Measurements from ENCODE around the gene ACBD4.

GRCh38 chr17:45111850-45112249 is 23.6 kb upstream of the ACBD4 start:
- TF ChIP-seq, protein P1, sequence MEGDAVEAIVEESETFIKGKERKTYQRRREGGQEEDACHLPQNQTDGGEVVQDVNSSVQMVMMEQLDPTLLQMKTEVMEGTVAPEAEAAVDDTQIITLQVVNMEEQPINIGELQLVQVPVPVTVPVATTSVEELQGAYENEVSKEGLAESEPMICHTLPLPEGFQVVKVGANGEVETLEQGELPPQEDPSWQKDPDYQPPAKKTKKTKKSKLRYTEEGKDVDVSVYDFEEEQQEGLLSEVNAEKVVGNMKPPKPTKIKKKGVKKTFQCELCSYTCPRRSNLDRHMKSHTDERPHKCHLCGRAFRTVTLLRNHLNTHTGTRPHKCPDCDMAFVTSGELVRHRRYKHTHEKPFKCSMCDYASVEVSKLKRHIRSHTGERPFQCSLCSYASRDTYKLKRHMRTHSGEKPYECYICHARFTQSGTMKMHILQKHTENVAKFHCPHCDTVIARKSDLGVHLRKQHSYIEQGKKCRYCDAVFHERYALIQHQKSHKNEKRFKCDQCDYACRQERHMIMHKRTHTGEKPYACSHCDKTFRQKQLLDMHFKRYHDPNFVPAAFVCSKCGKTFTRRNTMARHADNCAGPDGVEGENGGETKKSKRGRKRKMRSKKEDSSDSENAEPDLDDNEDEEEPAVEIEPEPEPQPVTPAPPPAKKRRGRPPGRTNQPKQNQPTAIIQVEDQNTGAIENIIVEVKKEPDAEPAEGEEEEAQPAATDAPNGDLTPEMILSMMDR (IDR thresholded peaks at IDR 0.05) = no peak
- no peak for TF ChIP-seq POLR2A (IDR thresholded peaks at IDR 0.05)
